HepG2 (cell line): ENCODE results near the gene CCDC77. TPM values are rescaled to one million over a fixed set of nuclear protein-coding genes. Genes with fewer than 3 reads are reported as not detected.

Experiments
- BCL3 ChIP-seq: sonication (generic); formaldehyde crosslinking; IDR thresholded peaks from 2 replicates; pipeline ENCODE4 v1.5.1; 2020; ENCODE audit warnings: mild to moderate bottlenecking, missing genetic modification reagents, moderate library complexity
- CC2D1A ChIP-seq: sonication (generic); formaldehyde crosslinking; IDR thresholded peaks from 2 replicates; pipeline ENCODE4 v1.8.1; 2023; ENCODE audit warnings: mild to moderate bottlenecking, missing genetic modification reagents
- DNMT3B ChIP-seq: conservative IDR thresholded peaks from 2 replicates; pipeline ENCODE4 v1.6.1; 2016; ENCODE audit warnings: missing biosample characterization, control low read depth
- IRF1 ChIP-seq: sonication (generic); formaldehyde crosslinking; IDR thresholded peaks from 2 replicates; pipeline ENCODE4 v1.4.0; 2020; ENCODE audit warnings: low read depth, mild to moderate bottlenecking, missing genetic modification reagents
- MIXL1 ChIP-seq: IDR thresholded peaks from 2 replicates; pipeline ENCODE4 v1.6.1; 2016
- MTF2 ChIP-seq: sonication (generic); formaldehyde crosslinking; IDR thresholded peaks from 2 replicates; pipeline ENCODE4 v1.5.0; 2020; ENCODE audit warnings: missing genetic modification reagents, borderline replicate concordance
- SMYD3 ChIP-seq: sonication (generic); formaldehyde crosslinking; IDR thresholded peaks from 2 replicates; pipeline ENCODE4 v1.8.1; 2023; ENCODE audit warnings: mild to moderate bottlenecking, missing genetic modification reagents
- THAP9 ChIP-seq: sonication (generic); formaldehyde crosslinking; IDR thresholded peaks from 2 replicates; pipeline ENCODE4; 2020; ENCODE audit warnings: missing genetic modification reagents, mild to moderate bottlenecking, borderline replicate concordance
- ZBTB40 ChIP-seq, 2 experiments: fragments of 450-650 bp in 1 of 2; sonication (generic) in 1 of 2; formaldehyde crosslinking in 1 of 2; IDR thresholded peaks; 2 replicates each; pipeline versions ENCODE4 v1.6.1 to v1.8.0; 2016 to 2022; ENCODE audit warnings: antibody characterized with exemption in 1 of 2, mild to moderate bottlenecking in 1 of 2, missing genetic modification reagents in 1 of 2
- ZFP37 ChIP-seq: sonication (generic); formaldehyde crosslinking; IDR thresholded peaks from 2 replicates; pipeline ENCODE4 v1.4.0; 2020; ENCODE audit warnings: missing genetic modification reagents, borderline replicate concordance
- ZNF44 ChIP-seq: sonication (generic); formaldehyde crosslinking; IDR thresholded peaks from 2 replicates; pipeline ENCODE4 v1.5.1; 2020; ENCODE audit warnings: mild to moderate bottlenecking, missing genetic modification reagents
- ZNF496 ChIP-seq: sonication (generic); formaldehyde crosslinking; IDR thresholded peaks from 2 replicates; pipeline ENCODE4 v1.8.1; 2023; ENCODE audit warnings: mild to moderate bottlenecking, moderate library complexity, missing genetic modification reagents; ENCODE audit not compliant: insufficient replicate concordance
- ZNF766 ChIP-seq: sonication (generic); formaldehyde crosslinking; IDR thresholded peaks from 2 replicates; pipeline ENCODE4 v1.5.0; 2020; ENCODE audit warnings: missing genetic modification reagents, borderline replicate concordance
- polyA plus RNA-seq, 8 experiments: library from polyadenylated mRNA; depleted of rRNA in 3 of 8; stranded (reverse) in 7 of 8; unstranded in 1 of 8; fragments of >200 nt; fragmentation: Illumina TruSeq in 4 of 8; extraction: Trizol in 4 of 8; gene quantifications; 2 replicates each; pipeline versions ENCODE4 v1.2.1 to v1.2.3, GENCODE V29; 2011 to 2016; ENCODE audit warnings: low read depth in 4 of 8, missing spikeins in 1 of 8, mixed read lengths in 1 of 8; ENCODE audit not compliant: insufficient read depth in 1 of 8
- total RNA-seq, 5 experiments: library from RNA; depleted of rRNA; stranded (reverse); fragments of >200 nt; fragmentation: Illumina TruSeq; extraction: Trizol; gene quantifications; 2 replicates each; pipeline ENCODE4 v1.2.3, GENCODE V29; 2016; ENCODE audit warnings: low read depth in 1 of 5

The CCDC77 gene
- total and polyA plus RNA-seq, 2 of the 13 experiments (the other 11 are each of a cell fraction or from before 2014, with no cell fraction given): 6.4 to 16.4 TPM

- TF ChIP-seq ZBTB40 (IDR thresholded peaks at IDR 0.05) (peak; percentile 66), ZBTB40 (CRISPR knock-in tag; IDR thresholded peaks at IDR 0.05) (no peak; the same call in none of the 2 replicates), ZNF496 (CRISPR knock-in tag) (no peak), SMYD3 (CRISPR knock-in tag) (no peak), BCL3 (CRISPR knock-in tag) (peak; percentile 58; the same call in 1 of the 2 replicates), ZNF766 (no peak; the same call in 1 of the 2 replicates), ZFP37 (CRISPR knock-in tag) (0 out of 2 replicates have a peak, but pooled peaks have one; percentile 21), IRF1 (no peak), THAP9 (CRISPR knock-in tag) (peak; percentile 85; the same call in 1 of the 2 replicates), ZNF44 (CRISPR knock-in tag) (no peak), MTF2 (CRISPR knock-in tag) (no peak), CC2D1A (no peak), DNMT3B (no peak; the same call in 1 of the 2 replicates), MIXL1 (CRISPR knock-in tag) (peak; percentile 29; the same call in 1 of the 2 replicates)
Observed at GRCh38 chr12:389142-390096, 12.0 kb upstream of the CCDC77 start, which contains the start of gene KDM5A (continued).
